Heart right ventricle (tissue), 16 donors: ENCODE results near the gene PANK2. TPM values are rescaled to one million over a fixed set of nuclear protein-coding genes. Genes with fewer than 3 reads are reported as not detected.
"Not testable (repeated sequence)": the region's sequence is repeated elsewhere in the genome, so short reads cannot be mapped to it uniquely, and the experiment has no call there.

Experiments
- ATAC-seq, 8 donors: fragments of 200-7000 bp; cut with Tn5 transposase; one replicate each; pipeline ENCODE4 v1.9.1; 2020; ENCODE audit warnings: mild to moderate bottlenecking in 8 of 8, moderate library complexity in 8 of 8, moderate number of reproducible peaks in 1 of 8
- DNase-seq, 2 donors: peaks; one replicate each; pipeline ENCODE4 v3.0.0-alpha.2; 2020
- H3K27ac ChIP-seq, 10 donors: fragments of 200-600 bp; sonication (generic) in 2 of 10; one replicate each; pipeline versions ENCODE4 v1.5.0 to v1.8.0; 2020 to 2022; ENCODE audit warnings: mild to moderate bottlenecking in 3 of 10
- H3K27me3 ChIP-seq, 7 donors: fragments of 200-600 bp; one replicate each; pipeline ENCODE4 v1.8.0; 2021 to 2022; ENCODE audit warnings: mild to moderate bottlenecking in 2 of 7
- H3K36me3 ChIP-seq, 9 donors: fragments of 200-600 bp; sonication (generic) in 1 of 9; one replicate each; pipeline versions ENCODE4 v1.5.0 to v1.8.0; 2020 to 2022; ENCODE audit warnings: mild to moderate bottlenecking in 2 of 9
- H3K4me1 ChIP-seq, 9 donors: fragments of 200-600 bp; sonication (generic) in 1 of 9; one replicate each; pipeline versions ENCODE4 v1.5.0 to v1.8.0; 2020 to 2022; ENCODE audit warnings: mild to moderate bottlenecking in 4 of 9
- H3K4me3 ChIP-seq, 10 donors: fragments of 200-600 bp; sonication (generic) in 2 of 10; one replicate each; pipeline versions ENCODE4 v1.5.0 to v1.8.0; 2020 to 2022; ENCODE audit warnings: mild to moderate bottlenecking in 7 of 10, moderate library complexity in 2 of 10
- H3K9me3 ChIP-seq, 11 donors: fragments of 200-600 bp in 10 of 11; sonication (generic) in 2 of 11; one replicate each; pipeline versions ENCODE4 v1.5.0 to v1.8.0; 2013 to 2022; ENCODE audit warnings: mild to moderate bottlenecking in 2 of 11, control low read depth in 1 of 11, moderate library complexity in 1 of 11
- WGBS, 2 donors: extraction: QIAGEN DNeasy Blood & Tissue Kit; methylation state at CpG; one replicate each; pipeline ENCODE4 v1.1.7; 2013; ENCODE audit warnings: inconsistent platforms in 1 of 2; 5-methylcytosine and 5-hydroxymethylcytosine counted together
- intact Hi-C, 10 donors: fragments of 100-400 bp; cut with DNase I; formaldehyde crosslinking; loops; one replicate each; pipeline versions ENCODE4 v1.11.1 to v1.14.2; 2022
- polyA plus RNA-seq, 2 donors: library from polyadenylated mRNA; stranded (reverse); fragments of 200-250 nt; gene quantifications; one replicate each; pipeline ENCODE4 v1.2.3, GENCODE V29; 2013
- total RNA-seq, 10 donors: library from RNA; stranded (reverse); fragmentation: NEBNext Ultra II Directional in 3 of 10; extraction: Animal tissue kit (Norgen Biotek cat#: 25700) in 3 of 10; gene quantifications; one replicate each; pipeline versions ENCODE4 v1.2.1 to v1.2.4, GENCODE V29; 2021 to 2023
- TF ChIP-seq, protein P1 (sequence below), 9 donors: fragments of 200-600 bp; sonication (generic) in 2 of 9; IDR thresholded peaks; one replicate each; pipeline versions ENCODE4 v1.5.0 to v1.8.0; 2021 to 2022; ENCODE audit warnings: antibody characterized with exemption in 9 of 9, mild to moderate bottlenecking in 5 of 9, moderate library complexity in 1 of 9
- donor health status: Arrhythmogenic right ventricular cardiomyopathy.
- donor health status: ischemic (EF 13 %, LVEDD 7.1; RV severe dilation, severe dysfunction).
- donor health status: healthy with polysubstance abuse.
- donor health status: DM: no; HTN: yes; CAD: no.
- donor health status: DM: no; HTN: no; CAD: no.
- donor health status: ischemic (EF 25% LVEDD 6.9; RV normal size, moderate dysfunction).
- donor health status: ischemic (EF 25% LVEDD 5.7; RV mildly dilated, moderate dysfunction).
- donor health status: healthy.
- donor health status: DM: yes; HTN: yes; CAD: no.
- donor health status: Ischemic cardiomyopathy.
- donor health status: ischemic (EF 35%, LVEDD 5.7; RV mildly dilated, moderate dysfunction).
- donor health status: nonischemic (EF 11% LVEDD 7.7; RV severe dilation, severe dysfunction).
- donor health status: DM: yes; HTN: yes; CAD: no.
- donor health status: PGD.
- donor health status: ischemic (EF 29% LVEDD 5.4; RV normal size, mild dysfunction).
- donor health status: nonischemic (EF 23%, LVEDD 6.1; RV moderate dilation, normal function).

Gene PANK2
- total and polyA plus RNA-seq, 12 donors = 12.2 to 25.1 (median 17.9) TPM

DNA sequence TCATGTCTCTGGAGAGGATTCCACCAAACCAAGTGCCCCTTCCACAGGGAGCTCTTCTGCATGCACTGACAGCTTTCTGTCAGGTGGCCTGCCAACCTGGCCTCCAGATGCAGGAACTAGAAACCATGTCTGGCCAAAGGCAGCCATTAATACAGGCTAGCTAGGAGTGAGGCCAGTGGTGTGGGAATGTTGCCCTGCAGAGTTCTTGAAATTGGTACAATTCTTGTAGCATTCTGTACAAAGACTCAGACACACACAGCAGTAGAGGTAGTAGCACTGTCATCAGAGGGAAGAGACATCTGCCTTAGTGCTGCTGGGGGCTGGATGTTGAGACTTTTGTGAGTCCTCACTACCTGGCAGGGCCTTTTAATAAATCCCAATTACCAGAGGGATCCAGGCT, 77.4 kb downstream of the PANK2 start:
- Histone ChIP-seq H3K4me1 (peaks cover 0 to 7% (median 0%) of the 10 kb centered on the region in 9 donors), H3K4me3 (no peak overlapping the region), H3K9me3 (no peaks in the 10 kb centered on the region), H3K36me3 (peaks cover 0 to 33% (median 0%) of the 10 kb centered on the region in 9 donors), H3K27ac (no peak overlapping the region), H3K27me3 (no peaks in the 10 kb centered on the region)
- intact Hi-C loops = no loop called here
- TF ChIP-seq, protein P1, sequence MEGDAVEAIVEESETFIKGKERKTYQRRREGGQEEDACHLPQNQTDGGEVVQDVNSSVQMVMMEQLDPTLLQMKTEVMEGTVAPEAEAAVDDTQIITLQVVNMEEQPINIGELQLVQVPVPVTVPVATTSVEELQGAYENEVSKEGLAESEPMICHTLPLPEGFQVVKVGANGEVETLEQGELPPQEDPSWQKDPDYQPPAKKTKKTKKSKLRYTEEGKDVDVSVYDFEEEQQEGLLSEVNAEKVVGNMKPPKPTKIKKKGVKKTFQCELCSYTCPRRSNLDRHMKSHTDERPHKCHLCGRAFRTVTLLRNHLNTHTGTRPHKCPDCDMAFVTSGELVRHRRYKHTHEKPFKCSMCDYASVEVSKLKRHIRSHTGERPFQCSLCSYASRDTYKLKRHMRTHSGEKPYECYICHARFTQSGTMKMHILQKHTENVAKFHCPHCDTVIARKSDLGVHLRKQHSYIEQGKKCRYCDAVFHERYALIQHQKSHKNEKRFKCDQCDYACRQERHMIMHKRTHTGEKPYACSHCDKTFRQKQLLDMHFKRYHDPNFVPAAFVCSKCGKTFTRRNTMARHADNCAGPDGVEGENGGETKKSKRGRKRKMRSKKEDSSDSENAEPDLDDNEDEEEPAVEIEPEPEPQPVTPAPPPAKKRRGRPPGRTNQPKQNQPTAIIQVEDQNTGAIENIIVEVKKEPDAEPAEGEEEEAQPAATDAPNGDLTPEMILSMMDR (IDR thresholded peaks at IDR 0.05) = no peak
- ATAC-seq = no peak
- DNase-seq = no peak

DNA sequence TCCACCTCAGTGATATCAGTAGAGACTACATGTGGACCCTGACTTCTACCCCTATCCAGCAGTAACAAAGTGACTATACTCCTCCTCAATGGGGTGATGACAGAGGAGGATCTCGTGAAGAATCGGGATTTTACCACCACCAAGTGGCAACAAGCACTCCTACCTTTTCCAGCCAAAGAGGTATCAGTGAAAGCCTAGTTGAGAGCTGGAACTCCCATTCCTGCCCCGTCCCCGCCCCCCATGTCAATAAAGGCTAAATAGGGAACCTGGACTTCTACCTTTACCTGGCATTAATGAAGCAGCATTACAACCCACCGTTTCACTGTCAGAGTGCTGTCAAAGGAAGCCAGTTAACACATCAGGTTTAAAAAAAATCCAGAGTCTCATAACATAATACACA, 80.8 kb downstream of the PANK2 start:
- WGBS, 2 donors = 57 to 76% methylated on average over 5 of the region's 5 CpGs
- Histone ChIP-seq H3K9me3 (peaks cover 0 to 10% (median 0%) of the 10 kb centered on the region in 11 donors), H3K4me3 (no peak overlapping the region), H3K27me3 (no peaks in the 10 kb centered on the region), H3K27ac (no peak overlapping the region), H3K4me1 (peaks cover 0 to 14% (median 0%) of the 10 kb centered on the region in 9 donors), H3K36me3 (peaks cover 0 to 19% (median 0%) of the 10 kb centered on the region in 9 donors)
- TF ChIP-seq, protein P1 (IDR thresholded peaks at IDR 0.05) = peak in 2 of 9 donors; percentile 30 to 36
- intact Hi-C loops = no loop called here
- ATAC-seq (peak in 3 of 8 donors; percentile 39 to 64 (median 47)), DNase-seq (no peak)

DNA sequence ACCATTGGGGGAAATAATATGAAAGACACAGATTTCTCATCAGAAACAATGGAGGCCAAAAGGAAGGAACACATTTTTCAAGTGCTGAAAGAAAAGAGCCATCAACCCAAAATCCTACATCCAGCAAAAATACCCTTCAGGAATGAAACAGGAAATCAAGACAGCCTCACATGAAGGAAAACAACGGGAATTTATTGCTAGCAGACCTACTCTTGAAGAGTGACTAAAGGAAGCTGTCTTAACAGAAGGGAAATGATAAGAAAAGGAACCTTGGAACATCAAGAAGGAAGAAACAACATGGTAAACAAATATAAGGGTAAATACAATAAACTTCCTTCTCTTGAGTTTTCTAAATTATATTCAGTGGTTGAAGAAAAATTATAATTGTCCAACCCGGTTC, 82.0 kb downstream of the PANK2 start:
- no peak overlapping the region for H3K4me3 ChIP-seq
- no peak for DNase-seq
- peaks cover 0 to 19% (median 0%) of the 10 kb centered on the region in 9 donors for H3K36me3 ChIP-seq
- 52 to 64% methylated on average over 2 of the region's 2 CpGs for WGBS, 2 donors
- intact Hi-C loops = no loop called here
- H3K27ac ChIP-seq = no peak overlapping the region
- peaks cover 0 to 12% (median 0%) of the 10 kb centered on the region in 11 donors for H3K9me3 ChIP-seq
- ATAC-seq = no peak
- TF ChIP-seq, protein P1 (IDR thresholded peaks at IDR 0.05) = no peak
- H3K4me1 ChIP-seq = peaks cover 0 to 14% (median 0%) of the 10 kb centered on the region in 9 donors
- H3K27me3 ChIP-seq = no peaks in the 10 kb centered on the region

DNA sequence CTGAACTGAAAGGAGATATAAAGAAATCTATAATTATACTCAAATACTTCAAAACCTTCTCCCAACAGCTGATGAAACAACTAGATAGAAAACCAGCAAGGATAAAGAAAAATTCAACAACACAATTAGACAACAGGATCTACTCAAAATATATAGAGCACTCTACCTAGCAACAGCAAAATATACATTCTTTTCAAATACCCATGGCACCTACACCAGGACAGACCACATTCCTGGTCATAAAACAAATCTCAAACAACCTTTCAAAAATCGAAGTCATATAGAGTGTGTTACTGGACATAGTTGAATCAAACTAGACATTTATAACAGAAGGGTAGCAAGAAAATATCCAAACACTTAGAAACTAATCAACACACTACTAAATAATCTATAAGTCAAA, 83.0 kb downstream of the PANK2 start:
- H3K9me3 ChIP-seq = peaks cover 0 to 12% (median 0%) of the 10 kb centered on the region in 11 donors
- TF ChIP-seq, protein P1 (IDR thresholded peaks at IDR 0.05) = no peak
- 91 to 93% methylated on average over 1 of the region's 1 CpG for WGBS, 2 donors
- intact Hi-C loops = no loop called here
- DNase-seq (no peak), ATAC-seq (no peak)
- H3K36me3 ChIP-seq = peaks cover 0 to 13% (median 0%) of the 10 kb centered on the region in 9 donors
- no peak overlapping the region for H3K4me3 ChIP-seq
- peaks cover 0 to 14% (median 0%) of the 10 kb centered on the region in 9 donors for H3K4me1 ChIP-seq
- no peak overlapping the region for H3K27ac ChIP-seq
- no peaks in the 10 kb centered on the region for H3K27me3 ChIP-seq

DNA sequence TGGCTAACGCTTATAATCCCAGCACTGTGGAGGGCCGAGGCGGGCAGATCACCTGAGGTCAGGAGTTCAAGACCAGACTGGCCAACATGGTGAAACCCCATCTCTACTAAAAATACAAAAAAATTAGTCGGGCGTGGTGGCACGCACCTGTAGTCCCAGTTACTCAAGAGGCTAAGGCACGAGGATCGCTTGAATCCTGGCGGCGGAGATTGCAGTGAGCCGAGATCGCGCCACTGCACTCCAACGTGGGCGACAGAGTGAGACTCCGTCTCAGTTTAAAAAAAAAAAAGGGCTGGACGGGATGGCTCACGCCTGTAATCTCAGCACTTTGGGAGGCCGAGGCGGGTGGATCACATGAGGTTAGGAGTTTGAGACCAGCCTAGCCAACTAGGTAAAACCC, 83.4 kb downstream of the PANK2 start:
- intact Hi-C loops, ATAC-seq, H3K27me3 ChIP-seq, DNase-seq, H3K27ac ChIP-seq, H3K4me3 ChIP-seq, H3K36me3 ChIP-seq: not testable (repeated sequence)
- 97 to 98% methylated on average over 20 of the region's 20 CpGs for WGBS, 2 donors
- Histone ChIP-seq H3K9me3 (peaks cover 0 to 12% (median 0%) of the 10 kb centered on the region in 11 donors), H3K4me1 (peaks cover 0 to 14% (median 0%) of the 10 kb centered on the region in 9 donors)
